ENCODE results near the gene MFAP3L.

DNA sequence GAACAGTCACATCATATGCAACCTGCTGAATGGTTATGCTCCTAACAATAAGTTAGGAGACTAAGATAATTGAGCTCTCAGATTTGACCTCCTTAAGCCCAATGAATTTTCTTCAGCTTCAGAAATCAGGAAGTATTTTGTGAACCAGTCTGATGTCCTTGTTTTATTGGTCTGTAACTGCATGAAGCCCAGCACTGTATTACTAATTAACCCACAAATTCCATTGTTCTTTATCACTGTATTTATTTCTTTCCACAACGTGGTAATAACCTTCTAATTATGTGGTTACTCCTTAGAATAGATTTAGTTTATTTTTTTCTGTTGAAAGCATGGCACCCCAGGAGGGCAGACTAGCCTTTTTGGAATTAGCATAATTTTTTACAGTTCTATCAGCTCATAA, 3.9 kb upstream of the MFAP3L start:
- TF ChIP-seq, protein P1, sequence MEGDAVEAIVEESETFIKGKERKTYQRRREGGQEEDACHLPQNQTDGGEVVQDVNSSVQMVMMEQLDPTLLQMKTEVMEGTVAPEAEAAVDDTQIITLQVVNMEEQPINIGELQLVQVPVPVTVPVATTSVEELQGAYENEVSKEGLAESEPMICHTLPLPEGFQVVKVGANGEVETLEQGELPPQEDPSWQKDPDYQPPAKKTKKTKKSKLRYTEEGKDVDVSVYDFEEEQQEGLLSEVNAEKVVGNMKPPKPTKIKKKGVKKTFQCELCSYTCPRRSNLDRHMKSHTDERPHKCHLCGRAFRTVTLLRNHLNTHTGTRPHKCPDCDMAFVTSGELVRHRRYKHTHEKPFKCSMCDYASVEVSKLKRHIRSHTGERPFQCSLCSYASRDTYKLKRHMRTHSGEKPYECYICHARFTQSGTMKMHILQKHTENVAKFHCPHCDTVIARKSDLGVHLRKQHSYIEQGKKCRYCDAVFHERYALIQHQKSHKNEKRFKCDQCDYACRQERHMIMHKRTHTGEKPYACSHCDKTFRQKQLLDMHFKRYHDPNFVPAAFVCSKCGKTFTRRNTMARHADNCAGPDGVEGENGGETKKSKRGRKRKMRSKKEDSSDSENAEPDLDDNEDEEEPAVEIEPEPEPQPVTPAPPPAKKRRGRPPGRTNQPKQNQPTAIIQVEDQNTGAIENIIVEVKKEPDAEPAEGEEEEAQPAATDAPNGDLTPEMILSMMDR (IDR thresholded peaks at IDR 0.05; ENCODE audit: low read depth, low read length): no peak
- TF ChIP-seq EZH2phosphoT487 (IDR thresholded peaks at IDR 0.05; ENCODE audit: low read depth): no peak
